AG04450 (cell line): ENCODE data around the gene P4HA3. TPM values are rescaled to one million over a fixed set of nuclear protein-coding genes. Genes with fewer than 3 reads are reported as not detected.

ENCODE experiments used
- CTCF ChIA-PET: fragments of 300-600, 350-600 bp; formaldehyde crosslinking; extraction: SDS; loops from one replicate; lab custom pipeline; 2022; ENCODE audit warnings: antibody characterized with exemption, inconsistent platforms; lab: Charles Lee
- POLR2A ChIA-PET: fragments of 350-600 bp; formaldehyde crosslinking; extraction: SDS; loops from one replicate; lab custom pipeline; 2021; ENCODE audit warnings: antibody characterized with exemption, inconsistent platforms; lab: Yijun Ruan, JAX
- DNase-seq: peaks from one replicate; pipeline ENCODE4 v3.0.0-alpha.2; 2011; ENCODE audit warnings: low read depth, low spot score
- H3K27ac ChIP-seq: one replicate; pipeline ENCODE4 v1.5.1; 2012; ENCODE audit warnings: low read depth, low read length, control low read depth
- H3K27me3 ChIP-seq: one replicate; pipeline ENCODE4 v1.6.0; 2012; ENCODE audit warnings: low read length; ENCODE audit not compliant: control insufficient read depth, insufficient read depth
- H3K4me3 ChIP-seq: 2 replicates; pipeline ENCODE4 v1.5.1; 2011; ENCODE audit warnings: mild to moderate bottlenecking, low read depth, low read length, control low read depth
- H3K9me3 ChIP-seq: 2 replicates; pipeline ENCODE4 v1.5.1; 2012; ENCODE audit warnings: low read length; ENCODE audit not compliant: control insufficient read depth, insufficient read depth
- CTCF ChIP-seq: IDR thresholded peaks from 2 replicates; pipeline ENCODE4 v1.5.1; 2011; ENCODE audit warnings: low read depth, low read length, control low read depth, inconsistent platforms
- polyA plus RNA-seq: library from polyadenylated mRNA; depleted of rRNA; stranded (reverse); fragments of >200 nt; gene quantifications from 2 replicates; pipeline ENCODE4 v1.2.3, GENCODE V29; 2011

The P4HA3 gene
- polyA plus RNA-seq, 1 experiment, result 10.7 TPM

- Histone ChIP-seq H3K27ac (no peak overlapping the region), H3K27me3 (no peaks in the 10 kb centered on the region), H3K4me3 (no peak overlapping the region), H3K9me3 (peaks cover 2% of the 10 kb centered on the region; the same call in 1 of the 2 replicates)
- no peak for DNase-seq
- ChIA-PET CTCF (interaction anchor here (0.6 to 7.2 kb wide), 56 partner anchors 9 to 524 kb away, joined by 3 to 172 read pairs (median 4); partner anchors contain the start of genes C2CD3, LIPT2, PGM2L1 and PPME1), POLR2A (interaction anchor here (0.5 to 1.7 kb wide), 3 partner anchors 45 to 193 kb away, joined by 3 to 6 read pairs (median 4); no protein-coding TSS in a partner anchor)
- TF ChIP-seq CTCF, result peak; percentile 96
Observed at GRCh38 chr11:74255741-74256375, 55.6 kb downstream of the P4HA3 start.

- DNase-seq, result no peak
- Histone ChIP-seq H3K4me3 (no peak overlapping the region), H3K27ac (no peak overlapping the region), H3K27me3 (no peaks in the 10 kb centered on the region), H3K9me3 (no peaks in the 10 kb centered on the region)
- POLR2A ChIA-PET, result no interaction called here
- CTCF ChIA-PET, result interaction anchor here (1.7 to 7.2 kb wide), 2 partner anchors 68 to 197 kb away, joined by 5 to 172 read pairs; no protein-coding TSS in a partner anchor
- no peak for TF ChIP-seq CTCF
Observed at GRCh38 chr11:74253361-74253760, 58.1 kb downstream of the P4HA3 start.

GRCh38 chr11:74249496-74249895 lies 61.9 kb downstream of the P4HA3 start:
- CTCF ChIA-PET, result no interaction called here

GRCh38 chr11:74248469-74248868 lies 63.0 kb downstream of the P4HA3 start:
- POLR2A ChIA-PET, result no interaction called here
- H3K27me3 ChIP-seq, result no peaks in the 10 kb centered on the region
- no peaks in the 10 kb centered on the region for H3K9me3 ChIP-seq
- CTCF ChIA-PET, result no interaction called here
- no peak for TF ChIP-seq CTCF
- no peak overlapping the region for H3K27ac ChIP-seq
- H3K4me3 ChIP-seq, result no peak overlapping the region
- DNase-seq, result no peak

More at GRCh38 chr11:74249496-74249895, 61.9 kb downstream of the P4HA3 start:
- POLR2A ChIA-PET, result no interaction called here
- Histone ChIP-seq H3K4me3 (no peak overlapping the region), H3K27me3 (no peaks in the 10 kb centered on the region), H3K27ac (no peak overlapping the region), H3K9me3 (no peaks in the 10 kb centered on the region)
- no peak for DNase-seq
- no peak for TF ChIP-seq CTCF

- H3K27me3 ChIP-seq, result no peaks in the 10 kb centered on the region
- DNase-seq, result no peak
- H3K9me3 ChIP-seq, result no peaks in the 10 kb centered on the region
- no peak overlapping the region for H3K4me3 ChIP-seq
- no peak for TF ChIP-seq CTCF
- no peak overlapping the region for H3K27ac ChIP-seq
- POLR2A ChIA-PET, result interaction anchor here (0.6 kb wide), 1 partner anchor 68 kb away, joined by 4 read pairs; no protein-coding TSS in a partner anchor
- CTCF ChIA-PET, result no interaction called here
Observed at GRCh38 chr11:74238243-74238642, 73.2 kb downstream of the P4HA3 start.
